HepG2 (cell line): ENCODE results near the gene CDA.

Experiments
- EED ChIP-seq: sonication (generic); formaldehyde crosslinking; IDR thresholded peaks from 2 replicates; pipeline ENCODE4 v1.5.0; 2020; ENCODE audit warnings: mild to moderate bottlenecking, missing genetic modification reagents
- EZH2 ChIP-seq: conservative IDR thresholded peaks from 2 replicates; pipeline ENCODE4 v1.6.1; 2012; ENCODE audit warnings: mild to moderate bottlenecking, low read depth, low read length, moderate library complexity
- HCFC1 ChIP-seq: fragments of 150-350 bp; IDR thresholded peaks from 2 replicates; pipeline ENCODE4 v1.6.1; 2014; ENCODE audit warnings: low read depth, low read length
- NFE2L1 ChIP-seq: sonication (generic); formaldehyde crosslinking; IDR thresholded peaks from 2 replicates; pipeline ENCODE4 v1.4.0; 2020; ENCODE audit warnings: missing genetic modification reagents, mild to moderate bottlenecking, borderline replicate concordance
- POLR2AphosphoS2 ChIP-seq: IDR thresholded peaks from 2 replicates; pipeline ENCODE4 v1.6.1; 2011; ENCODE audit warnings: low read depth, low read length, improper control_type of control experiment
- SRSF9 ChIP-seq: fragments of 200-400 bp; formaldehyde crosslinking; IDR thresholded peaks from 2 replicates; pipeline ENCODE4 v1.6.1; 2018; ENCODE audit warnings: borderline replicate concordance, mild to moderate bottlenecking, low read depth, low read length; ENCODE audit not compliant: insufficient read depth, poor library complexity, severe bottlenecking
- TCF7L2 ChIP-seq: IDR thresholded peaks from 2 replicates; pipeline ENCODE4 v1.6.1; 2011; ENCODE audit warnings: mild to moderate bottlenecking, low read depth, low read length, moderate library complexity
- ZNF850 ChIP-seq: sonication (generic); formaldehyde crosslinking; conservative IDR thresholded peaks from 2 replicates; pipeline ENCODE4 v1.9.0; 2021; ENCODE audit warnings: mild to moderate bottlenecking, missing genetic modification reagents
- TF ChIP-seq, protein P1 (sequence below): IDR thresholded peaks from 2 replicates; pipeline ENCODE4 v1.6.1; 2012; ENCODE audit warnings: inconsistent platforms
- TF ChIP-seq, protein P2 (sequence below): sonication (generic); formaldehyde crosslinking; IDR thresholded peaks from 2 replicates; pipeline ENCODE4 v1.5.0; 2020; ENCODE audit warnings: mild to moderate bottlenecking, missing genetic modification reagents, moderate library complexity

DNA sequence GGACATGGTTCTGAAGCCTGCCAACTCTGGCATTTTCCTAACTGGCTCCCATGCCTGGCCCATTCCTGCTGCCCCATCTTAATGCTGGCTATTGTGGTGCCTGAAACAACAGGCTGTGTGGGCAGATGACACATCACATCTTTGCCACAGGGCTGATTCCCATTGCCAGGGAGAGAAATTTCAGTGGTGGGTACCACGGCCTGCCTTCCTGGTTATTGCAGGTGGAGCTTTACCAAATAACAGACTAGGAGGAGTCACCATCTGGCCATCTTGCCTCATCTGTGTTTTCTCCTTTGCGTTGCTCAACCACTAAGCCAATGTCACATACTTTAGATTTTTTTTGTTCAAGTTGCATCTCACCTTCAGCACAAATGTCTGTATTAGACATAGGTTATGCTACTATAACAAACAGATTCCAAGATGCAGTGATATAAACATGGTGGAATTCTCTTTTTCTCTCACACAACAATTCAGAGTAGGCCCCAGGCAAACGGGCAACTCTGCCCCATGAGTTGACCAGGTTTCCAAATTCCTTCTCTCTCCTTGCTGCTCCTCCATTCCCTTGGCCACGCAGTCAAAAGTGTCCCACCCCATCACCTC is 14.1 kb downstream of the CDA start:
- TF ChIP-seq SRSF9 (no peak), TCF7L2 (no peak), EZH2 (no peak), NFE2L1 (CRISPR knock-in tag) (no peak), ZNF850 (CRISPR knock-in tag) (no peak), EED (CRISPR knock-in tag) (no peak), HCFC1 (no peak), POLR2AphosphoS2 (no peak)
- TF ChIP-seq, protein P1, sequence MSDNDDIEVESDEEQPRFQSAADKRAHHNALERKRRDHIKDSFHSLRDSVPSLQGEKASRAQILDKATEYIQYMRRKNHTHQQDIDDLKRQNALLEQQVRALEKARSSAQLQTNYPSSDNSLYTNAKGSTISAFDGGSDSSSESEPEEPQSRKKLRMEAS: no peak
- TF ChIP-seq, protein P2, sequence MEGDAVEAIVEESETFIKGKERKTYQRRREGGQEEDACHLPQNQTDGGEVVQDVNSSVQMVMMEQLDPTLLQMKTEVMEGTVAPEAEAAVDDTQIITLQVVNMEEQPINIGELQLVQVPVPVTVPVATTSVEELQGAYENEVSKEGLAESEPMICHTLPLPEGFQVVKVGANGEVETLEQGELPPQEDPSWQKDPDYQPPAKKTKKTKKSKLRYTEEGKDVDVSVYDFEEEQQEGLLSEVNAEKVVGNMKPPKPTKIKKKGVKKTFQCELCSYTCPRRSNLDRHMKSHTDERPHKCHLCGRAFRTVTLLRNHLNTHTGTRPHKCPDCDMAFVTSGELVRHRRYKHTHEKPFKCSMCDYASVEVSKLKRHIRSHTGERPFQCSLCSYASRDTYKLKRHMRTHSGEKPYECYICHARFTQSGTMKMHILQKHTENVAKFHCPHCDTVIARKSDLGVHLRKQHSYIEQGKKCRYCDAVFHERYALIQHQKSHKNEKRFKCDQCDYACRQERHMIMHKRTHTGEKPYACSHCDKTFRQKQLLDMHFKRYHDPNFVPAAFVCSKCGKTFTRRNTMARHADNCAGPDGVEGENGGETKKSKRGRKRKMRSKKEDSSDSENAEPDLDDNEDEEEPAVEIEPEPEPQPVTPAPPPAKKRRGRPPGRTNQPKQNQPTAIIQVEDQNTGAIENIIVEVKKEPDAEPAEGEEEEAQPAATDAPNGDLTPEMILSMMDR (CRISPR knock-in tag): no peak
